B cell (primary cell): ENCODE results near the gene PALM.

Experiments used
- EZH2 ChIP-seq: IDR thresholded peaks from 2 replicates; pipeline ENCODE4 v1.6.1; 2012; ENCODE audit warnings: borderline replicate concordance, low read depth, mild to moderate bottlenecking, moderate library complexity, low read length; ENCODE audit not compliant: insufficient read depth, poor library complexity, severe bottlenecking
- TF ChIP-seq, protein P1 (sequence below): fragments of 200-600 bp; IDR thresholded peaks from one replicate; pipeline ENCODE4 v1.8.0; 2022; ENCODE audit warnings: antibody characterized with exemption, mild to moderate bottlenecking

DNA sequence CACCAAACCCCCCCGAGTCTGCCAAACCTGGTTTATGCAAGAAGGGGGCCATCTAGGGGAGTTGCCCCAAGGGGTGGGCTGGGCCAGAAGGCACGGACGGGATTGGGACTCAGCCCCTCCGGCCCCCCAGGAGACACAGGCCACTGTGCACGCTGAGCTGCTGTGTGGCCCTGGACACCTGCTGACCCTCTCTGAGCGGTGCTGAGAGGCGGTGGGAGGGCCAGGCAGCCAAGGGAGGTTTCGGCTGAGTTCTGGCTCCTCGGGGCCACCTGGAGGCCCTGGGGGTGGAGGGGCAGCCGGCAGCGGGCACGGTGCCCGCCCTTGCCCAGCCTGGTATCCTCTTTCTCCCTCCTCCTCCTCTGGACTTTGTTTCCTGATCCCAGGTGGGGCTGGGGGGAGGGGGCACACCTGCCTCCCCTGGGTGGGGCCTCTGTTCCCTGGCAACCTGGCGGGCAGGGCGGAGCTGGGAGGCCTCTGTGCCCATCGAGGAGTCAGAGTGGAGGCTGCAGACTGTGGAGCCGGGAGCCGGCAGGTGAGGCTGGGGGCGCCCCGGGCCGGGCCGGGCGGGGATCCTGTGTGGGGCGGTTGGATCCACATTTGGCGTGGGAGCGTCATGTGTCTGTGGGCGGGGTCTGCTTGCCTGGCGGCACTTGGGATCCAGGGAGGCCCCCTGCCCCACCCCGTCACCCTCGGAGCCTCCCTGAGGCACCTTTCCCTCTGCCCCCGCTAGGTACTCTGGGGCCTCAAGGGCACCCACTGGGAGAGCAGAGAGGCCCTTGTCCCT, 42.1 kb downstream of the PALM start, which contains the start of gene MISP:
- TF ChIP-seq, protein P1, sequence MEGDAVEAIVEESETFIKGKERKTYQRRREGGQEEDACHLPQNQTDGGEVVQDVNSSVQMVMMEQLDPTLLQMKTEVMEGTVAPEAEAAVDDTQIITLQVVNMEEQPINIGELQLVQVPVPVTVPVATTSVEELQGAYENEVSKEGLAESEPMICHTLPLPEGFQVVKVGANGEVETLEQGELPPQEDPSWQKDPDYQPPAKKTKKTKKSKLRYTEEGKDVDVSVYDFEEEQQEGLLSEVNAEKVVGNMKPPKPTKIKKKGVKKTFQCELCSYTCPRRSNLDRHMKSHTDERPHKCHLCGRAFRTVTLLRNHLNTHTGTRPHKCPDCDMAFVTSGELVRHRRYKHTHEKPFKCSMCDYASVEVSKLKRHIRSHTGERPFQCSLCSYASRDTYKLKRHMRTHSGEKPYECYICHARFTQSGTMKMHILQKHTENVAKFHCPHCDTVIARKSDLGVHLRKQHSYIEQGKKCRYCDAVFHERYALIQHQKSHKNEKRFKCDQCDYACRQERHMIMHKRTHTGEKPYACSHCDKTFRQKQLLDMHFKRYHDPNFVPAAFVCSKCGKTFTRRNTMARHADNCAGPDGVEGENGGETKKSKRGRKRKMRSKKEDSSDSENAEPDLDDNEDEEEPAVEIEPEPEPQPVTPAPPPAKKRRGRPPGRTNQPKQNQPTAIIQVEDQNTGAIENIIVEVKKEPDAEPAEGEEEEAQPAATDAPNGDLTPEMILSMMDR, result no peak
- TF ChIP-seq EZH2, result no peak
